ES-I3 (cell line): Measurements from ENCODE around the gene POC1B.

Source experiments
- H3K36me3 ChIP-seq: 2 replicates; pipeline ENCODE4 v1.6.1; 2013; ENCODE audit warnings: mild to moderate bottlenecking, low read length, control low read depth, moderate library complexity; ENCODE audit not compliant: insufficient read depth
- H3K4me1 ChIP-seq: 2 replicates; pipeline ENCODE4 v1.6.1; 2013; ENCODE audit warnings: mild to moderate bottlenecking, control low read depth, low read length; ENCODE audit not compliant: insufficient read depth
- H3K9ac ChIP-seq: 2 replicates; pipeline ENCODE4 v1.6.1; 2013; ENCODE audit warnings: low read depth, mild to moderate bottlenecking, low read length, moderate library complexity
- H3K9me3 ChIP-seq: 2 replicates; pipeline ENCODE4 v1.6.1; 2013; ENCODE audit warnings: mild to moderate bottlenecking, low read length, moderate library complexity; ENCODE audit not compliant: control insufficient read depth, insufficient read depth

POC1B gene

GRCh38 chr12:89391726-89392336 is 134.0 kb downstream of the POC1B start:
- H3K9me3 ChIP-seq, result no peaks in the 10 kb centered on the region
- H3K4me1 ChIP-seq, result no peaks in the 10 kb centered on the region
- no peaks in the 10 kb centered on the region for H3K36me3 ChIP-seq
- H3K9ac ChIP-seq, result no peak overlapping the region

- Histone ChIP-seq H3K4me1 (no peaks in the 10 kb centered on the region), H3K9me3 (no peaks in the 10 kb centered on the region), H3K36me3 (no peaks in the 10 kb centered on the region), H3K9ac (no peak overlapping the region)
These were observed 134.8 kb downstream of the POC1B start for GRCh38 chr12:89390802-89391673.

- no peak overlapping the region for H3K9ac ChIP-seq
- no peaks in the 10 kb centered on the region for H3K36me3 ChIP-seq
- H3K9me3 ChIP-seq, result no peaks in the 10 kb centered on the region
- H3K4me1 ChIP-seq, result no peaks in the 10 kb centered on the region
These were observed 135.8 kb downstream of the POC1B start for GRCh38 chr12:89389755-89390661.

- Histone ChIP-seq H3K9me3 (no peaks in the 10 kb centered on the region), H3K9ac (no peak overlapping the region), H3K4me1 (peaks cover 15% of the 10 kb centered on the region; the same call in 1 of the 2 replicates), H3K36me3 (no peaks in the 10 kb centered on the region)
These were observed 139.7 kb downstream of the POC1B start for GRCh38 chr12:89386138-89386537.

GRCh38 chr12:89384807-89385206 is 141.0 kb downstream of the POC1B start:
- no peaks in the 10 kb centered on the region for H3K36me3 ChIP-seq
- peaks cover 15% of the 10 kb centered on the region; the same call in 1 of the 2 replicates for H3K4me1 ChIP-seq
- no peak overlapping the region for H3K9ac ChIP-seq
- no peaks in the 10 kb centered on the region for H3K9me3 ChIP-seq

GRCh38 chr12:89384050-89384758 is 141.6 kb downstream of the POC1B start:
- Histone ChIP-seq H3K9ac (no peak overlapping the region), H3K9me3 (no peaks in the 10 kb centered on the region), H3K36me3 (no peaks in the 10 kb centered on the region), H3K4me1 (peaks cover 15% of the 10 kb centered on the region; the same call in 1 of the 2 replicates)

DNA sequence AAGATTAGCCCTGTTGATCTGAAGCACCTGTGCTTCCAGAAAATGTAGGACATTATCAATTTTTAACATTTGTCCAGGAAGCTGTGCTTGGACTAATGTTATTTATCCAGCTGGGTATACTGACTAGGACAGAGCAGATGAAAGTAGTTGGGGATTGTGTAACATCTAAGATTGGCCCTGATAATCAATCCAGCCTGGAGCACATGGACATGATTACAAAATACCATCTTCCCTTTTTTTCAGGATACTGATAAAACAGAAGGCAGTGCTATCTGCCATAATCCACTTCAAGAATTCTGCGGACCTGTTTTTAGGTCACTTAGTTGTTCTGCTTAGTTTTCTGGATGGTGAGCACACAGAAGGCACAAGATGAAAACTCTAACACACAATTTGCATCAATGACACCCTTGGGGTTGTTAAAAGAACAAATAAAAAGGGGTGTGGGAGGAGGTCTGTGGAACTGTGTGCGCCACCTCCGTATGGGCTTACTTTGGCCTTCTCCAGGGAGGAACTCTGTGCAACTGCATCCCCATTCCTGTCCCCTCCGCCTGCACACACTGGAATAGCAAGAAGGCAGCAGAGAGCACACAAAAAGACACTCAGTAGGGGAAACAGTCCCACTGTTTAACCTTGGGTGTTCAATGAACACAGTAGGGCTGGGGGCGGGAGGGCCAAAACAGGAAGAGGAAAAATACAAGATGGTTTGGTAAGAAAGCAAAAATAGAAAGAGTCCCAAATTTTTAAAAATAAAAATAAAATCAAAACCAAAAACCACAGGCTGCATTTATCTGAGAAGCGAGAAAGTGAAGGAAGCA is 142.4 kb downstream of the POC1B start:
- no peak overlapping the region for H3K9ac ChIP-seq
- H3K4me1 ChIP-seq, result peaks cover 15% of the 10 kb centered on the region; the same call in 1 of the 2 replicates
- H3K9me3 ChIP-seq, result no peaks in the 10 kb centered on the region
- H3K36me3 ChIP-seq, result no peaks in the 10 kb centered on the region

DNA sequence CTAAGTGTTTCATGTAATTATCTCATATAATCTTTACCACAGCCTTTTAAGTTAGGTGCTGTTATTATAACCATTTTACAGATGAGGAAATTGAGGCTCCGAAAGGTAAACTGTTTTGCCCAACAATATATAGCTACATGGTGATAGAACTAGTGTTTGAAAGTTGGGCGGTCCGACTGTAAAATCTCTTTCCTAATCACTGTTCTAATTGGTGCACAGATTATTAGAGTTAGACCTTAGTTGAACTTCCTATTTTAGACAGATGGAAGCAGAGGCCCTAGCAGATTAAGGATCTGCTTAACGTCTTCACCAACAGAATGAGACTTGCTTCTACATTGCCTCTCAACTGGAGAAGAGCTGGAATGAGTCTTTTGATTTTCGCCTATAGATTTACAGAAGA is 143.5 kb downstream of the POC1B start:
- no peak overlapping the region for H3K9ac ChIP-seq
- peaks cover 15% of the 10 kb centered on the region; the same call in 1 of the 2 replicates for H3K4me1 ChIP-seq

GRCh38 chr12:89379839-89380467 is 145.9 kb downstream of the POC1B start:
- Histone ChIP-seq H3K4me1 (peaks cover 14% of the 10 kb centered on the region; the same call in 1 of the 2 replicates), H3K9me3 (no peaks in the 10 kb centered on the region), H3K36me3 (no peaks in the 10 kb centered on the region), H3K9ac (no peak overlapping the region)

More for the DNA sequence above, 143.5 kb downstream of the POC1B start:
- H3K36me3 ChIP-seq, result no peaks in the 10 kb centered on the region
- no peaks in the 10 kb centered on the region for H3K9me3 ChIP-seq

- no peaks in the 10 kb centered on the region for H3K36me3 ChIP-seq
- peaks cover 8% of the 10 kb centered on the region; the same call in 1 of the 2 replicates for H3K4me1 ChIP-seq
- no peak overlapping the region for H3K9ac ChIP-seq
- H3K9me3 ChIP-seq, result no peaks in the 10 kb centered on the region
These were observed 146.6 kb downstream of the POC1B start for GRCh38 chr12:89379148-89379838.

GRCh38 chr12:89376844-89377243 is 149.0 kb downstream of the POC1B start:
- Histone ChIP-seq H3K9me3 (no peaks in the 10 kb centered on the region), H3K36me3 (no peaks in the 10 kb centered on the region), H3K4me1 (peaks cover 13% of the 10 kb centered on the region; the same call in 1 of the 2 replicates), H3K9ac (no peak overlapping the region)

DNA sequence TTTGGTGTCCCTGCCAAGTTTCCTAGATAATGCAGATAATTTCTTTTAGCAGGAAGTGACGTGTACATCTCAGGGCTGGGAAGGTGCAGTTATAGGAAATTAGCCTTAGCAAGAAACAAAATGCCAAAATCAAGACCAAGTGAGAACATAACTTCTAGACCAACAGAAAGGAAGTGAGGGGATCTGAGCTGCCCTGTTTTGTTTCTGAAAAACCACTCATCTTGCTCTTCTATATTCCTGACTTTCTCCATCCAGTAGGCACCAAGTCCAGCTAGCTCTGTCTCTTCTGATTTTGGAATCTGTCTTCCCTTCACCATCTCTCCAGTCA is 149.7 kb downstream of the POC1B start:
- Histone ChIP-seq H3K9ac (no peak overlapping the region), H3K9me3 (no peaks in the 10 kb centered on the region), H3K4me1 (peaks cover 13% of the 10 kb centered on the region; the same call in 1 of the 2 replicates), H3K36me3 (no peaks in the 10 kb centered on the region)
